Brain pericyte (primary cell): ENCODE measurements around the gene ITPR1.
"Not testable (repeated sequence)": the region's sequence is repeated elsewhere in the genome, so short reads cannot be mapped to it uniquely, and the experiment has no call there.

Experiments used
- DNase-seq: peaks from one replicate; pipeline ENCODE4 v3.0.0-alpha.2; 2012; ENCODE audit warnings: low read depth, low spot score

Gene ITPR1

GRCh38 chr3:4593014-4593413 lies 99.9 kb downstream of the ITPR1 start:
- no peak for DNase-seq

DNA sequence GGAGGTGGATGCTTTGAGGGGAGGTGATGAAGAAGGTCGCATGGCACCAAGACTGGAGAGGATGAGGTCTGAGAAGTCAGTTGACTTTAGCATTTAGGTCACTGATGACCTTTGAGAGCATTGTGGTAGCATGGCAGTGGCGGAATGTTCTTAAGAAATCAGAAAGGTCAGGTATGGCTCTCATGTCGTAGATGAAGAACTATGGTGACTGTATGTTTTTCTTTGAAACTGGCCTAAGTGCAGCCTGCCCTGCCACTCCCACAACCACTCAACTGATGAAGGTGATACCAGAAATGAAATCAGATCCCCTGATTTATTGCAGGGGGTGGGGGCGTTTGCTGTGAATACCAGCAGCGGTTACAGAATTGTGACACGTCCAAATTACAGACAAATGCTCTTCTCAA lies 102.6 kb downstream of the ITPR1 start:
- DNase-seq = no peak

GRCh38 chr3:4596612-4597011 lies 103.5 kb downstream of the ITPR1 start:
- no peak for DNase-seq

- DNase-seq = no peak
Measured at GRCh38 chr3:4597208-4597985, 104.2 kb downstream of the ITPR1 start.

DNA sequence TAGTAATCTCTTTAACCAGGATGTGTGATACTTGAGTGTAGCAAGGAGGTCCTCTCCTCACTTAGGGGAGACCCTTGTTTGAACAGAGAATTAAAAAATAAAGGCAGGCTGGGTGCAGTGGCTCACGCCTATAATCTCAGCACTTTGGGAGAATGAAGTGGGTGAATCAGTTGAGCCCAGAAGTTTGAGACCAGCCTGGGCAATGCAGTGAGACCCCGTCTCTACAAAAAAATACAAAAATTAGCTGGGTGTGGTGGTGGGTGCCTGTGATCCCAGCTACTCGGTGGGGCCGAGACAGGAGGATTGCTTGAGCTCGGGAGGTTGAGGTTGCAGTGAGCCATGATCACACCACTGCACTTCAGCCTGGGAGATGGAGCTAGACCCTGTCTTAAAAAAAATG lies 105.1 kb downstream of the ITPR1 start:
- not testable (repeated sequence) for DNase-seq

DNA sequence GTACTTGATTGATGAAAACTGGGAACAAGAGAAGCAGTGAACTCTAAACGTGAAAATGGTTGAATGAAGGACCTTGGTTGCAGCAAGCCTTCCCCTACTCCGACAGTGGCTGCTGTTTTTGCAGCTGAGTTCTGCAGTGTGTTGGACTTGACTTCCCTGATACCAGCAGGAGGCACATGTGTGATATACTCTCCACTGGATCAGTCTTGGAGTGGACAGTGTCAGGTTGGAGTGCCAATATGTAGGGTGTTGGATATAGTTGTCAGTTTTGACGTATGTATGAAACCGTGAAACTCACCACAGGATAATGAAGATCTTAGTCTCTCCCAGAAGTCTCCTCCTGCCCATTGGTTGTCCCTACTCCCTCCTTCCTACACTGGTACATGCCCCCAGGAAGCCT lies 106.5 kb downstream of the ITPR1 start:
- DNase-seq = no peak

DNA sequence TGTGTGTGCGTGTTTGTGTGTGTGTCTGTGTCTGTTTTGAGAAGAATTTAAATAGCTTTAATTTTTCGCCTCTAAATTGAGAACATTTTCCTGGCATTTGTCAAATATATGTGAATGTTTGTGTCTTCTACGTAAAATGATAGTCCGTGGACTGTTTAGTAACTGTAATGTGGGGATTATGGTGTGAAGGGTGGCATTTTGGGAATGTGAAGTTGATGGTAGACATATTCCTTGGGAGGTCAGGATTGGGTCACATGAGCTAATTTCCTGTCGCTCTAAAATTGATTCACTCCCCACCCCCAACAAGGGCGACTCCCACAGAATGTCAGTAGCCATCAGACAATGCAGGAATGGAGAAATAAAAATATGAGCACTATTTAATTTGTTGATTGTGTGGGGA lies 107.3 kb downstream of the ITPR1 start:
- no peak for DNase-seq

DNA sequence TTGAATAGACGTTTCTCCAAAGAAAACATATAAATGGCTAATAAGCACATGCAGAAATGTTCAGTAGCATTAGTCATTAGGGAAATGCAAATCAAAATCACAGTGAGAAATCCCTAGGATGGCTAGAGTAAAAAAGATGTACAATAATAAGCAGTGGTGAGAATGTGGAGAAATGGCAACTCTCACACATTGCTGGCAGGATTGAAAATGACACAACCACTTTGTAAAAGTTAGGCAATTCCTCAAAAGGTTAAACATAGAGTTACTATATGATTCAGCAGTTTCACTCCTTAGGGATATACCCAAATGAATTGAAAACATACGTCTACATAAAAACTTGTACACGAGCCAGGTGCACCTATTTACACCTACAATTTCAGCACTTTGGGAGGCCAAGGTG lies 108.7 kb downstream of the ITPR1 start:
- DNase-seq = no peak

- DNase-seq = no peak
Measured at GRCh38 chr3:4604693-4605092, 111.5 kb downstream of the ITPR1 start.

- no peak for DNase-seq
Measured at GRCh38 chr3:4606911-4607310, 113.8 kb downstream of the ITPR1 start.

GRCh38 chr3:4613366-4613765 lies 120.2 kb downstream of the ITPR1 start:
- no peak for DNase-seq

DNA sequence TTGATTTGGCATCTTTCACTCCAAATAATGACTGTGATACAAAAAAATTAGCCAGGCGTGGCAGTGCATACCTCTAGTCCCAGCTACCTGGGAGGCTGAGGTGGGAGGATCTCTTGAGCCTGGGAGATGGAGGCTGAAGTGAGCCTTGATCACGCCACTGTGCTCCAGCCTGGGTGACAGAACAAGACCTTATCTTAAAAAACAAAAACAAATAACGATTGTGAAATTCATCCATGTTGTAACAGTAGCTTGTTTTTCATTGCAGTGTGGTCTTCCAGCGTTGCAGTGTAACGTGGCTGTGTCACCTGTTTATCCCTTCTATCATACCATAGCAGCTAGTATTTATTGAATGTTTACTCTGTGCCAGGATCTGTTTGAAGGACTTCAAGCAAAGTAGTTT lies 120.9 kb downstream of the ITPR1 start:
- no peak for DNase-seq

- no peak for DNase-seq
Measured at GRCh38 chr3:4614927-4615326, 121.8 kb downstream of the ITPR1 start.

DNA sequence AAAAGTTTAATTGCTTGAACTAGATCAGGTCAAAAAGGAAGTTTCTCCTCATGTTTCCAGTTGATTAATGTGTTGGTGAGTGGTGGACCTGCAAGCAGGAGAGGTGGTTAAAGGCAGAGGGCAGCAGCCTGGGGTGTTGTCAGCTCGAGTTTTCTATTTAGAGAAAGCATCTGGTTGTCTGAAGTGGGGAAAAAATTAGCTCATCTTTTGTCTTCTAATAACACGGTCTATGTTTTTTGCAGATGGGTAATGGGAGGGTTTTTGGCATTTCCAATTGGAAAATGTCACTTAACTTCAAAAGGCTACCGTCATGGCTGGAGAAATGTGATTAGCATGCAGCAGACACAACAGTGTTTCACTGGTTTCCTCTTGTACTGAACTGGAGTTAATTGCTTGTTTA lies 122.6 kb downstream of the ITPR1 start:
- DNase-seq = no peak

- no peak for DNase-seq
Measured at GRCh38 chr3:4623421-4623999, 130.4 kb downstream of the ITPR1 start.

- no peak for DNase-seq
Measured at GRCh38 chr3:4627651-4628375, 134.7 kb downstream of the ITPR1 start.

DNA sequence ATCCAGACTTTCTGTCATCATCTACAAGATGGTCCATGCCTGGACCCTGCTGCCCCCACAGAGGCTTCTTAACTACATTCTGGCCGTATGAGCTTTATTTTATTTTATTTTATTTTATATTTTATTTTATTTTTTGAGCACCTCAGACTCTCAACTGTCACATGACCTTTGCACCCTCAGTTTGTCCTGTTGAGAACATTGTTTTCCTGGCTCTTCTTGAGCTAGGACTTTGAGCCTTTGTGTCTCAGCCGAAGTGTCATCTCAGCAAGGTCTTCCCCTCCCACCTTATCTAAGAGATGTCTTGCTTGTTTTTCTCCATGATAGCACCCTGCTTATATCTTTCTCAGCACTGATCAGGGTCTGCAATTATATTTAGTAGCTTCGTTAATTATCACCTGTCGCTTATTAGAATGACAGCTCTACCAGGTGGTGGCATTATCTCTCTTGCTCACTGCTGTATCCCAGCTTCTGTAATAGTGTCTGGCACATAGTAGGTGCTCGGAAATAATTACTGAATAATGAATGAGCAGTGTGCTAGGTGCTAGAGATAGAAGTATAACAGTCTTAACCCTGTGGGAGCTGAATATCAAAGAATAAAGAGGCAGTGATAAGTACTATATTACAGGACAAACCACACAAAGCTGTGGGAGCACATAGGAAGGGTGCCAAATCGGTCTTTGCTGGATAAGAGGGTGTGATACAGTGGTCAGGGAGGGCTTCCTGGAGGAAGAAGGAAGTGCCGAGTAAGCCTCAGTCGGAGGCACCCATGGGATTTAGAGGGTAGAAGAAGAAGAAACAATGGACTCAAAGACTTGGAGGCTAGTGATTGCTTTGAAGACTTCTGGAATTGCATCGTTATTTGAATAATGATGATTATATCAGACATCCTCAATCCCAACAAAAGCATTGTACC lies 136.2 kb downstream of the ITPR1 start:
- DNase-seq = no peak

DNA sequence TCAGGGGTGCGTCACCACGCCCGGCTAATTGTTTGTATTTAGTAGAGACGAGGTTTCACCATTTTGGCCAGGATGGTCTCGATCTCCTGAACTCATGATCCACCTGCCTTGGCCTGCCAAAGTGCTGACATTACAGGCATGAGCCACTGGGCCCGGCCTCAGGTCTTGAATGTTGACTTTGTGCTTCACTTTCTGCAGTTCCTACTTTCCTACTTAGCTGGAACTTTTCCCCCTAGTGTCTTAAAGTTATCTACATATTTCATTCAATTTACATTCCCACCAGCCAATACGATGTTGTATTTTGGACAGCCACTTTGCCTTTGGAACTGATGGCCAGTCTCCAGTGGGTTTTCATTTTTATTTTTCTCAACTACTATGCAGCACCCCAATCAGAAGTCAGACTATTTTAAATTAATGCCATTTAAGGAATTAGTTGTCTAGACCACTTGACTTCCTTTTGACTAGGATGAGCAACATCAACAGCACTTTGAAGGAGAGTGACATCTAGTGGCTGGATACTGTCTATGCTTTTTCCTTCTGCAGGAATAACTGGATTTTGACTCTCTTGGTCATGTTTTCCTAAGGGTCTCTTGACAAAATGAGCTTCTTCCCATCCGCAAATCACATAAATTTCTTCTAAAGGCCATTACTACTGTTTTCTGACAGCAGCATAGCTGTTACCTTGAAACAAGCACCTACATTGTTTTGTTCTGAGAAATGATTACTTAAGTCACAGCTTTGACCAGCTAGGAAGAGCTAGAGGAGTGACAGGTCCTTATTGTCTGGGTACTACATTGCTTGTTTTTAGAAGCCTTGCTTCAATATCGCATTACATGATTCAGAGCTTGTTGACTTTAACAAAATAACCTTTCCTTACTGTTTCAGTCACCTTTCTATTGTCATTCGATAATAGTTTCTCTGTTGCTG lies 140.2 kb downstream of the ITPR1 start:
- DNase-seq = peak; percentile 17

DNA sequence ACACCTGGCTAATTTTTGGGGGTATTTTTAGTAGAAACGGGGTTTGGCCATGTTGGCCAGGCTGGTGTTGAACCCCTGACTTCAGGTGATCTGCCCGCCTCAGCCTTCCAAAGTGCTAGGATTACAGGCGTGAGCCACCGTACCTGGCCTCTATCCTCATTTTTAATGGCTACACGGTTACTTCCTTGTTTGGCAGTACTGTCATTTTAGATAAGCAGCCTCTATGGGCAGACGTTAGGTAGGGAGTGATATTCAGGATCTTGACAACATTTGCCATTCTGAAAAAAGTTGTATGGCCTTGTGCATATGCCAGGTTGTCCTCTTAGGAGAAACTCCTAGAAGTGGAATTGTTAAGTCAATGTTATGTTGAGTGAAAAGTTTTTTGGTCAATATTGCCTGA lies 141.7 kb downstream of the ITPR1 start:
- DNase-seq = no peak

GRCh38 chr3:4637265-4637664 lies 144.1 kb downstream of the ITPR1 start:
- no peak for DNase-seq
